HS-5 (cell line): Measurements from ENCODE around the gene VASH2.
A peak's percentile ranks its signal among the peaks of the same experiment; 100 is the strongest.
"Not testable (repeated sequence)": the region's sequence is repeated elsewhere in the genome, so short reads cannot be mapped to it uniquely, and the experiment has no call there.

Experiments used
- DNase-seq: peaks from one replicate; pipeline ENCODE4 v3.0.0-alpha.2; 2012; ENCODE audit warnings: low read depth

Gene VASH2

GRCh38 chr1:212981025-212981495 is 30.7 kb downstream of the VASH2 start:
- DNase-seq = no peak

GRCh38 chr1:212981571-212982328 is 31.4 kb downstream of the VASH2 start:
- DNase-seq = no peak

GRCh38 chr1:212982430-212983152 is 32.2 kb downstream of the VASH2 start:
- no peak for DNase-seq

GRCh38 chr1:212983482-212983881 is 33.1 kb downstream of the VASH2 start:
- DNase-seq = no peak

- DNase-seq = no peak
Measured at GRCh38 chr1:212984522-212985291, 34.4 kb downstream of the VASH2 start.

- no peak for DNase-seq
Measured at GRCh38 chr1:212986551-212986950, 36.2 kb downstream of the VASH2 start.

- DNase-seq = no peak
Measured at GRCh38 chr1:212987702-212988322, 37.5 kb downstream of the VASH2 start.

- DNase-seq = no peak
Measured at GRCh38 chr1:212990276-212990675, 39.9 kb downstream of the VASH2 start.

- not testable (repeated sequence) for DNase-seq
Measured at GRCh38 chr1:212993960-212994359, 43.6 kb downstream of the VASH2 start.

- no peak for DNase-seq
Measured at GRCh38 chr1:212994926-212995325, 44.6 kb downstream of the VASH2 start.

- no peak for DNase-seq
Measured at GRCh38 chr1:213003256-213003655, 52.9 kb downstream of the VASH2 start.

- DNase-seq = no peak
Measured at GRCh38 chr1:213008564-213008963, 58.2 kb downstream of the VASH2 start.

GRCh38 chr1:213014642-213015041 is 64.3 kb downstream of the VASH2 start:
- peak; percentile 8 for DNase-seq

GRCh38 chr1:213015099-213016050 is 65.0 kb downstream of the VASH2 start, which contains the start of gene ANGEL2:
Gene ANGEL2 (minus strand): TSS chr1:213015867. CDS start chr1:213015671, 196 bp downstream.
- peak; percentile 90 for DNase-seq

- no peak for DNase-seq
Measured at GRCh38 chr1:213017447-213018273, 67.3 kb downstream of the VASH2 start.

- no peak for DNase-seq
Measured at GRCh38 chr1:213019450-213019849, 69.1 kb downstream of the VASH2 start.

- DNase-seq = no peak
Measured at GRCh38 chr1:213020016-213020415, 69.7 kb downstream of the VASH2 start.

GRCh38 chr1:213027024-213027423 is 76.7 kb downstream of the VASH2 start:
- not testable (repeated sequence) for DNase-seq

GRCh38 chr1:213032651-213033050 is 82.3 kb downstream of the VASH2 start:
- no peak for DNase-seq

GRCh38 chr1:213034713-213035112 is 84.4 kb downstream of the VASH2 start:
- DNase-seq = no peak
